Hepatocyte (in vitro differentiated cells): ENCODE results near the gene KIRREL3. TPM values are rescaled to one million over a fixed set of nuclear protein-coding genes. Genes with fewer than 3 reads are reported as not detected.

Source experiments
- DNase-seq: peaks from one replicate; pipeline ENCODE4 v3.0.0-alpha.2; 2016; ENCODE audit warnings: low spot score
- H2AFZ ChIP-seq: fragments of 200-600 bp; sonication (generic); 2 replicates; pipeline ENCODE4 v1.6.0; 2016; ENCODE audit warnings: antibody characterized with exemption, mild to moderate bottlenecking
- H3K27ac ChIP-seq: fragments of 200-600 bp; sonication (generic); 2 replicates; pipeline ENCODE4 v1.5.1; 2016; ENCODE audit warnings: mild to moderate bottlenecking
- H3K27me3 ChIP-seq: fragments of 200-600 bp; sonication (generic); 2 replicates; pipeline ENCODE4 v1.6.1; 2016
- H3K36me3 ChIP-seq: fragments of 200-600 bp; sonication (generic); replicated peaks from 2 replicates; pipeline ENCODE4 v1.5.1; 2016; ENCODE audit warnings: low read depth; ENCODE audit not compliant: insufficient read depth
- H3K4me1 ChIP-seq: fragments of 200-600 bp; sonication (generic); 2 replicates; pipeline ENCODE4 v1.5.1; 2016; ENCODE audit warnings: mild to moderate bottlenecking, moderate library complexity; ENCODE audit not compliant: insufficient read depth
- H3K4me2 ChIP-seq: fragments of 200-600 bp; sonication (generic); 2 replicates; pipeline ENCODE4 v1.6.0; 2016
- H3K4me3 ChIP-seq: fragments of 200-600 bp; sonication (generic); 2 replicates; pipeline ENCODE4 v1.5.1; 2016; ENCODE audit warnings: mild to moderate bottlenecking
- H3K79me2 ChIP-seq: fragments of 200-600 bp; sonication (generic); 2 replicates; pipeline ENCODE4 v1.6.0; 2017; ENCODE audit warnings: mild to moderate bottlenecking
- H3K9me2 ChIP-seq: fragments of 200-600 bp; sonication (generic); replicated peaks from 2 replicates; pipeline ENCODE4 v1.6.0; 2017; ENCODE audit warnings: mild to moderate bottlenecking; ENCODE audit not compliant: insufficient read depth
- H3K9me3 ChIP-seq: fragments of 200-600 bp; sonication (generic); 2 replicates; pipeline ENCODE4 v1.5.1; 2016; ENCODE audit warnings: low read depth, mild to moderate bottlenecking
- H4K20me1 ChIP-seq: fragments of 200-600 bp; sonication (generic); 2 replicates; pipeline ENCODE4 v1.6.0; 2016; ENCODE audit warnings: mild to moderate bottlenecking; ENCODE audit not compliant: insufficient read depth, poor library complexity, severe bottlenecking
- CTCF ChIP-seq: fragments of 200-600 bp; sonication (generic); IDR thresholded peaks from 2 replicates; pipeline ENCODE4 v1.5.1; 2016; ENCODE audit warnings: antibody characterized with exemption, mild to moderate bottlenecking; ENCODE audit not compliant: poor library complexity
- EZH2 ChIP-seq: fragments of 200-600 bp; sonication (generic); IDR thresholded peaks from 2 replicates; pipeline ENCODE4 v1.6.1; 2016; ENCODE audit warnings: antibody characterized with exemption, mild to moderate bottlenecking, borderline replicate concordance
- EZH2phosphoT487 ChIP-seq: fragments of 200-600 bp; sonication (generic); IDR thresholded peaks from one replicate; pipeline ENCODE4 v1.6.1; 2018; ENCODE audit warnings: antibody characterized with exemption, mild to moderate bottlenecking, low read depth, moderate library complexity; ENCODE audit not compliant: unreplicated experiment, severe bottlenecking
- WGBS: methylation state at CpG from one replicate; pipeline ENCODE4 v1.1.6; 2016; ENCODE audit warnings: low lambda C conversion rate; ENCODE audit errors: missing lambda C conversion rate; 5-methylcytosine and 5-hydroxymethylcytosine counted together
- polyA plus RNA-seq: library from polyadenylated mRNA; unstranded; fragments of >200 nt; fragmentation: Nextera tagmentation; extraction: Ambion mirVana; gene quantifications from 2 replicates; pipeline ENCODE4 v1.2.1, GENCODE V29; 2016
- total RNA-seq: library from RNA; depleted of rRNA; stranded (reverse); fragments of >200 nt; gene quantifications from 2 replicates; pipeline ENCODE4 v1.2.3, GENCODE V29; 2014

The KIRREL3 gene
- total and polyA plus RNA-seq, 2 experiments from 2014 or later = 0.33 to 0.86 TPM

GRCh38 chr11:126564566-126564965, 436.0 kb downstream of the KIRREL3 start:
- 6% methylated on average over 9 of the region's 9 CpGs for WGBS
- H2AFZ ChIP-seq = no peak overlapping the region
- H3K4me2 ChIP-seq = no peak overlapping the region
- DNase-seq = no peak
- peaks cover 22% of the 10 kb centered on the region for H3K27me3 ChIP-seq
- H3K4me3 ChIP-seq = no peak overlapping the region
- no peak for TF ChIP-seq EZH2
- no peak for TF ChIP-seq EZH2phosphoT487
- TF ChIP-seq CTCF = no peak
- no peaks in the 10 kb centered on the region for H3K9me2 ChIP-seq
- H4K20me1 ChIP-seq = no peaks in the 10 kb centered on the region
- no peaks in the 10 kb centered on the region for H3K36me3 ChIP-seq
- no peaks in the 10 kb centered on the region for H3K79me2 ChIP-seq
- no peaks in the 10 kb centered on the region for H3K4me1 ChIP-seq
- no peaks in the 10 kb centered on the region for H3K9me3 ChIP-seq
- no peak overlapping the region for H3K27ac ChIP-seq

GRCh38 chr11:126561327-126561893, 439.2 kb downstream of the KIRREL3 start:
- H3K27ac ChIP-seq = no peak overlapping the region
- H3K4me3 ChIP-seq = no peak overlapping the region
- TF ChIP-seq CTCF (no peak), EZH2 (no peak), EZH2phosphoT487 (no peak)
- DNase-seq = peak; percentile 86
- 30% methylated on average over 8 of the region's 8 CpGs for WGBS
- H3K9me3 ChIP-seq = no peaks in the 10 kb centered on the region
- H3K27me3 ChIP-seq = peaks cover 16% of the 10 kb centered on the region
- no peak overlapping the region for H3K4me2 ChIP-seq
- H3K79me2 ChIP-seq = no peaks in the 10 kb centered on the region
- no peaks in the 10 kb centered on the region for H4K20me1 ChIP-seq
- no peaks in the 10 kb centered on the region for H3K4me1 ChIP-seq
- no peaks in the 10 kb centered on the region for H3K36me3 ChIP-seq
- no peak overlapping the region for H2AFZ ChIP-seq
- no peaks in the 10 kb centered on the region for H3K9me2 ChIP-seq

- Histone ChIP-seq H3K9me3 (no peaks in the 10 kb centered on the region), H3K27ac (no peak overlapping the region), H3K4me2 (no peak overlapping the region), H2AFZ (no peak overlapping the region), H3K4me1 (no peaks in the 10 kb centered on the region), H3K36me3 (no peaks in the 10 kb centered on the region), H3K79me2 (no peaks in the 10 kb centered on the region), H3K27me3 (peaks cover 10% of the 10 kb centered on the region), H3K4me3 (no peak overlapping the region), H3K9me2 (no peaks in the 10 kb centered on the region), H4K20me1 (no peaks in the 10 kb centered on the region)
- TF ChIP-seq CTCF (no peak), EZH2 (no peak)
- 68% methylated on average over 4 of the region's 4 CpGs for WGBS
- no peak for DNase-seq
Observed at GRCh38 chr11:126560221-126560620, 440.3 kb downstream of the KIRREL3 start.
